LNCAP (cell line): ENCODE results near the gene PYY.

ENCODE experiments used
- TF ChIP-seq, protein P1 (sequence below): fragments of 450-650 bp; IDR thresholded peaks from 2 replicates; pipeline ENCODE4 v1.5.1; 2017; ENCODE audit warnings: mild to moderate bottlenecking

Gene PYY

DNA sequence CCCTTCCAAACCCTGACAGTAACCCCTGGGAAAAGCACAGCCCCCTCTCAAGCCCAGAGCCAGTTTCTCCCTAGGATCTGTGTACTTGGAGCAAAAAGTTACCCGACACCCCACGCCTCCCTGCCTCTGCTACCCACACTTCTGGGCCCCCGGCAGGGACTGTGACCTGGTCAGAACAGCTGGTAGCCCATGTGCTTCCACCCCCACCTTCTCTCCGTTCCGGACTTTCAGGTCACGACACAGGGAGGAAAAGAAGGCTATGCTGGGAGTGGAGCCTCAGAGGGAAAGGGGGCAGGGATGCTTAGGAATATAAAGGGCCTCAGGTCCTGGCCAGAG lies 17.8 kb downstream of the PYY start:
- TF ChIP-seq, protein P1, sequence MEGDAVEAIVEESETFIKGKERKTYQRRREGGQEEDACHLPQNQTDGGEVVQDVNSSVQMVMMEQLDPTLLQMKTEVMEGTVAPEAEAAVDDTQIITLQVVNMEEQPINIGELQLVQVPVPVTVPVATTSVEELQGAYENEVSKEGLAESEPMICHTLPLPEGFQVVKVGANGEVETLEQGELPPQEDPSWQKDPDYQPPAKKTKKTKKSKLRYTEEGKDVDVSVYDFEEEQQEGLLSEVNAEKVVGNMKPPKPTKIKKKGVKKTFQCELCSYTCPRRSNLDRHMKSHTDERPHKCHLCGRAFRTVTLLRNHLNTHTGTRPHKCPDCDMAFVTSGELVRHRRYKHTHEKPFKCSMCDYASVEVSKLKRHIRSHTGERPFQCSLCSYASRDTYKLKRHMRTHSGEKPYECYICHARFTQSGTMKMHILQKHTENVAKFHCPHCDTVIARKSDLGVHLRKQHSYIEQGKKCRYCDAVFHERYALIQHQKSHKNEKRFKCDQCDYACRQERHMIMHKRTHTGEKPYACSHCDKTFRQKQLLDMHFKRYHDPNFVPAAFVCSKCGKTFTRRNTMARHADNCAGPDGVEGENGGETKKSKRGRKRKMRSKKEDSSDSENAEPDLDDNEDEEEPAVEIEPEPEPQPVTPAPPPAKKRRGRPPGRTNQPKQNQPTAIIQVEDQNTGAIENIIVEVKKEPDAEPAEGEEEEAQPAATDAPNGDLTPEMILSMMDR, result no peak

DNA sequence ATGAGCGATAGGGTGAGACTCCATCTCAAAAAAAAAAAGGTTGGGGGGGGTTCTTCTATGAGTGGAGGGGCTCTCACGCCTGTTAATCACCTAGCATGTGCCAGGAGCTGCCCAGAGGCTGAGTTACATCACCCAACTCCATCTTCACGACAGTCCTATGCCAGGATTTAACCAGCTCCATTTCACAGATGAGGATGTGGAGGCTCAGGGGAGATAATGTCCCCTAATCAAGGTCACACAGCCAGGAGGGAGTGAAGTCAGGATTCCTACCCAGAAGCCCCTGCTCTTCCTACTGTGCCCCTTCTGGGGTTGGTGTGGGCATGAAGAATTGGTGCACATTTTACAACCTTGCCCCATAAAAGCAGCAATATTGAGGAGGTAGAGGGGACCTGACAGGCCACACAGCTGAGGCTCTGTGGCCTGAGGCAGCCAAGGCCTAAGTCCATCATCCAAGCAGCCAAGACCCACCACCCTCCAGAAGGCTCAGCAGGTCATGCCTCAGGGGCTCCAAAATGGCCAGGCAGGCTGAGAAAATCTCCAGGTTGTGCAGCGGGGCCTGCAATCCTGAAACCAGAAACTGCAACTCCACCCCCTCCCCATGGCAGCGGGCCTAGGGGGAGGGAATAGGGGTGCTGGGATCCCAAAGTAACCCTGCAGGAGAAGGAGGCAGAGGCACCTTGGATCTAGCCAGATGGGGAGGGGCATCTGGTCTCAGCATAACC lies 18.4 kb downstream of the PYY start:
- TF ChIP-seq, protein P1, result no peak

DNA sequence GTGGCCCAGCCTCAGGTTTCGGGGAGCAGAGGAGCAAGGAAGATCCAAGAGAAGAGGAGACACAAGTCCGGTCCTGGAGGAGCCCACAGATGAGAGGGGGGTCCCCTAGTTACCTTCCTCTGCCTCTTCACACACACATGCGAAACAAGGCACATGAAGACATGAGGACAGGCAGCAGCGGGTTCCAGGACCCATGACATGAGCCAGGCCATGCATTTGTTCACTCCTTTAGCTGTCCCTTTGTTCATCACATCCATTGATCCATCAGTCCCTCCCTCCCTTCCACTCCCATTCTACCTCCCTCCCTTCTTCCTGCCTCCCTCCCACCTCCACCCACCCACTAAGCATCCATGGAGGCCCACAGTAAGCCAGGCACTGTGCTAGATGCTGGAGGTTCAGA lies 20.8 kb downstream of the PYY start:
- TF ChIP-seq, protein P1, result no peak

DNA sequence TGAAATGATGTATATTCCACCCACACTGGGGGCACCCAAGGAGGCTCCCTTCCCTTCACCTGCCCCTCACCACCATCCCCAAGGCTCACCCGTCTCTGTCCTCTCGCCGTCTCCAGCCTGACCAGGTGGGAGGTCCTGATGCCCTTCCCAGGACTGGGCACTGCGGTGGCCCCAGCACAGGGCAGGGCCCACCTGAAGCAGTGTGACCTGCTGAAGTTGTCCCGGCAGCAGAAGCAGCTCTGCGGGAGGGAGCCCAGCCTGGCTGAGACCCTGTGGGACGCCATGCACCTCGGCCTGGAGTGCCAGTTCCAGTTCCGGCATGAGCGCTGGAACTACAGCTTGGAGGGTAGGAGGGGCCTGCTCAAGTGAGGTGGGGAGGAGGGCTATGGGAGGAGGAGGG lies 21.4 kb downstream of the PYY start:
- TF ChIP-seq, protein P1, result no peak

DNA sequence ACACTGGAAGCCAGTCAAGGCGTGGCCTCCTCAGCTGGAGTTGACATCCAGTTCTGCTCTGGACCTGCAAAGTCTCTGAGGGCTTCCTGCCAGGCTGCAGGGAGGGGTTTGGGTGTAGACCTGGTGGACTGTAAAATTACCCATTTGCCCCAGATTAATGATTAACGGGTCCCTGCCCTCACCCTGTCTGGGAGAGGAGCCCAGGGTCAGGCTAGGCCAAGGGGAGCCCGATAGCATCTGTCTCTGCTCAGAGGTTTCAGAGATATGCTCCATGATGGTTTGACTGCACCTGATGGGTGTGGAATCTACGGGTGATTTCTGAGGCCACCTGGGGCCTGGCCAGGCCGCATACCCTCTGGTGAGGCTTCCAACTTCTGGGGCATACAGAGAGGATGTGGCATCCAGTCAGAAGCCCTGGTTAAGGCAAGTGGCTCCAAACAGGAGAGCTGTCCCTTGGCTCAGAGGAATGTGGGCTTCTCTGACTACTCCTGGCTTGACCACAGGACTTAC lies 22.6 kb downstream of the PYY start:
- TF ChIP-seq, protein P1, result no peak

DNA sequence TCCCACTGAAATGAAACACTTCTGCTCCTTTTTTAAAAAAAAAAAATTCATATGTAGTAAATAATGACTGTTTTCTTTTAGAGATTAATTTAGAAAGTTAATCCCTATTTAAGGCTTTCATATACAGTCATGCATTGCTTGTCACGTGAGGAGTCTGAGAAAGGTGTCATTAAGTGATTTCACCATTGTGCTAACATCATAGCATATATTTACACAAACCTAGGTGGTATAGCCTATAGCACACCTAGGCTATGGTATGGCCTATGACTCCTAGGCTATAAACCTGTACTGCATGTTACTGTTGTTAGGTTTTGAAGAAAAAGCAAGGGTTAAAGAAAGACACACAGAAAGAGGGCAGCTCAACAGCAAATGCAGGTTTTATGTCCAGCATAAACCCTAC lies 25.1 kb downstream of the PYY start:
- TF ChIP-seq, protein P1, result no peak

DNA sequence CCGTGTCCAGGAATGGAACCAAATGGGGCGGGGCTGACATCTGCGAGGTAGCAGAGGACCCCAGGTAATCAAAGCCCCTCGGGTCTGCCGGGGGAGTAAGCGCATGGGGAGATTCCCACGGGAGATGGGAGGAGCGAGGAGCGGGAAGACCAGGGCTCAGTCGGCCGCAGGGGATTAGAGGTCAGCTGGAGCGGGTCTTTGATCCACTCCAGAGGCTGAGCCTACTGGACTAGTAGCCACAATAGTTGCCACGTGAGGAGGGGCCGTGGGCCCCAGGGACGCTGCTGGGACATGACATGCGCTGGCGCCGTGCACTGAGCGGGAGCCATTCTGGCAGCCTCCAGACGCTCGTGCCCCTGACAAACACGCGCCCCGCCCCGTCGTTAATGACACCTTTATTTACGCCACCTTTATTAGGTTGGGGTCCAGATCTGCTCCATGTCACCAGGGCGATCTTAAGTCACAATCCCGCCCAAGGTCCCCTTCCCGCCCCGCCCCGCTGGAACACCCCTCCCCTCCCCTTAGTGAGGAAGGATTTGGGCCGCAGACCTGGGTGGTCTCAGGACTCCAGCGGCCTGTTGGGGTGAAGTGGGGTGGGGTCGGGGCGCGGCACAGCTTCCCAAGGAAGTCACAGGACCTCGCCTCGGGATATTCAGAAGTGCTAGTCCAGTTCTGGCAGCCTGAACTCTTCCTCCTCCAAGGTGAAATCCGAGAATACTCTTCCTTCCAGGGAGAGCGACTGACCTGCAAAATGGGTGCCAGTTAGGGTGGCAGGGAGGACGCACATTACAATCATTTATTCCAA lies 26.5 kb downstream of the PYY start:
- TF ChIP-seq, protein P1, result no peak
